ENCODE measurements around the gene NFIA. TPM values are rescaled to one million over a fixed set of nuclear protein-coding genes. Genes with fewer than 3 reads are reported as not detected.

Gene NFIA
- total and polyA plus RNA-seq, 7 experiments from 2014 or later, result 1.0 to 8.6 (median 5.9) TPM

DNA sequence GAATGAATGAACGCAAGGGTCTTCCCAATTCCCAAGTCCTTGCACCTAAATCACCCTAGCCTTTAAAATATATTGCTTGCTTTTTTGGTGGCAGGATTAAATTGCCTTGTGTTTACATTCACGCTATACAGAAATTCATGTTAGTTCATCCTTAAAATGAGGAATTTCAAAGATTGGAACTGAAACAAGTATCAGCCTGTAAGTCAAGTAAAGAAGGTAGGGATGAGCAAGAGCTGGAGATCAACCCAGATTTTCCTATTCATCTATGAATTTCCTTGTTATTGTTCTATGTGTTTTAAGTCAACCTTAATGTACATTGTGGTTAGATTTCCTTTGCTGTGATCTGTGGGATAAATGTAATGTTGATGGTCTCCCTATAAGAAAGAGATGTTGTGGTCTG, 248.2 kb downstream of the NFIA start:
- Histone ChIP-seq H3K27me3 (ENCODE audit: control insufficient read depth in 2 of 2, insufficient read depth in 2 of 2, low read length in 2 of 2) (no peaks in the 10 kb centered on the region), H3K4me1 (ENCODE audit: control insufficient read depth in 2 of 2, insufficient read depth in 2 of 2, low read length in 2 of 2) (no peaks in the 10 kb centered on the region), H3K4me3 (ENCODE audit: low read length) (no peak overlapping the region), H3K36me3 (ENCODE audit: control insufficient read depth in 2 of 3, insufficient read depth in 3 of 3, low read length in 3 of 3) (no peaks in the 10 kb centered on the region), H3K9me3 (ENCODE audit: control insufficient read depth in 2 of 3, low read length in 3 of 3) (no peaks in the 10 kb centered on the region), H3K27ac (ENCODE audit: low read depth, low read length) (no peak overlapping the region)
- ChIA-PET POLR2A (no interaction called here), CTCF (no interaction called here)
- Mint-ChIP-seq H3K27me3 (no peaks in the 10 kb centered on the region), H3K36me3 (peaks cover 0 to 12% (median 0%) of the 10 kb centered on the region in 5 donors), H3K4me1 (peaks cover 0 to 10% (median 0%) of the 10 kb centered on the region in 7 donors), H3K4me3 (no peak overlapping the region), H3K9me3 (peaks cover 0 to 3% (median 0%) of the 10 kb centered on the region in 11 donors), H3K27ac (no peak overlapping the region)
- no peak for DNase-seq
- no peak for ATAC-seq
- intact Hi-C loops (cut with micrococcal nuclease), result loop anchor here in 1 of 2 donors (10.0 kb wide), 1 partner anchor 276 kb away; no protein-coding TSS in a partner anchor

DNA sequence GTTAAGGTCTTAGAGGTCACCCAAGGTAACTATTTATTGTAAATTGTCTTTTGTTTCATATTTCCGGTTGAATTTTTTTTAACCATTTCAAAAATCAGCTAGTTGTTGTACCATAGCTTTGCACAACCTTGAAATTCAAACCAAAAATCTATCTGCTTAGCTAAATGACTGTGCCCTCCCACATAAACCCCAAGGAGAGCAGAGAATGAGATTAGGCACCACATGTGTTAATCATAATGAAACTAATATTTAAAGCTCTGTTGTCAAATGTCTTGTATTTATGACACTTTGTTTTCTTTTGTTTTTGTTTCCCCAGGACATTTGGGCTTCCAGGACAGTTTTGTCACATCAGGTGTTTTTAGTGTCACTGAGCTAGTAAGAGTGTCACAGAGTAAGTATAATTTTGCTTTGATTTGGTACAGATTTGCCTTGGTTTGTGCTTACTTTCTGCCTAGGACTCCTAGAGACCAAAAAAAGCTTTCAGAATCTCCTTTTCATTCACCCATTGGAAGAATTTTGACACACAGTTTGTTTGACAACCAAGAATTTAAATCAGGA, 249.9 kb downstream of the NFIA start:
- H3K4me1 Mint-ChIP-seq, result peaks cover 0 to 10% (median 0%) of the 10 kb centered on the region in 7 donors
- peaks cover 0 to 3% (median 0%) of the 10 kb centered on the region in 5 donors for H3K27me3 Mint-ChIP-seq
- Histone ChIP-seq H3K9me3 (ENCODE audit: control insufficient read depth in 2 of 3, low read length in 3 of 3) (no peaks in the 10 kb centered on the region), H3K4me3 (ENCODE audit: low read length) (no peak overlapping the region), H3K27ac (ENCODE audit: low read depth, low read length) (no peak overlapping the region), H3K27me3 (ENCODE audit: control insufficient read depth in 2 of 2, insufficient read depth in 2 of 2, low read length in 2 of 2) (no peaks in the 10 kb centered on the region), H3K4me1 (ENCODE audit: control insufficient read depth in 2 of 2, insufficient read depth in 2 of 2, low read length in 2 of 2) (no peaks in the 10 kb centered on the region), H3K36me3 (ENCODE audit: control insufficient read depth in 2 of 3, insufficient read depth in 3 of 3, low read length in 3 of 3) (no peaks in the 10 kb centered on the region)
- H3K4me3 Mint-ChIP-seq, result no peak overlapping the region
- H3K27ac Mint-ChIP-seq, result peak overlapping the region in 1 of 9 donors; percentile 53
- ChIA-PET POLR2A (interaction anchor here (0.6 kb wide), 1 partner anchor 266 kb away, joined by 3 read pairs; no protein-coding TSS in a partner anchor), CTCF (no interaction called here)
- H3K9me3 Mint-ChIP-seq, result peaks cover 0 to 3% (median 0%) of the 10 kb centered on the region in 11 donors
- ATAC-seq, result no peak
- peaks cover 0 to 12% (median 0%) of the 10 kb centered on the region in 5 donors for H3K36me3 Mint-ChIP-seq
- no peak for DNase-seq
- intact Hi-C loops (cut with micrococcal nuclease), result loop anchor here in 1 of 2 donors (1.0 to 10.0 kb wide), 3 partner anchors 14 to 277 kb away; no protein-coding TSS in a partner anchor

DNA sequence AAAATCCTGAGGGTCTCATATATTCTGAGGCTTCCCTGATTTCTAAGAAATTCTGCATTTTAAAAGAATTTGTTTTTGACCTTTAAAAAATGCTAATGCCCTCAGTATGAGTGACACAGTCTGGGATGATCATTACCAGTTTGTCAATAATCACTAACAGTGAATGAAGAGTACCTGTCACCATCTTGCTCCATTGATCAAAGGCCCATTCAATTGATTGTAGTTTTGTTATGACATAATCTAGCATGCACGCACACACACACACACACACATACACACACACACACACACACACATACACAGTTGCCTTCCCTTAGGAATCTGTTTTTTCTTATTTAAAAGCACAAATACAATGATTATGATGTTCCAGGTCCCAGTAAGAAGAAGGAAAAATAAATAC, 250.4 kb downstream of the NFIA start:
- no peak overlapping the region for H3K27ac Mint-ChIP-seq
- Histone ChIP-seq H3K4me1 (ENCODE audit: control insufficient read depth in 2 of 2, insufficient read depth in 2 of 2, low read length in 2 of 2) (no peaks in the 10 kb centered on the region), H3K27me3 (ENCODE audit: control insufficient read depth in 2 of 2, insufficient read depth in 2 of 2, low read length in 2 of 2) (no peaks in the 10 kb centered on the region), H3K4me3 (ENCODE audit: low read length) (no peak overlapping the region), H3K9me3 (ENCODE audit: control insufficient read depth in 2 of 3, low read length in 3 of 3) (no peaks in the 10 kb centered on the region), H3K27ac (ENCODE audit: low read depth, low read length) (no peak overlapping the region), H3K36me3 (ENCODE audit: control insufficient read depth in 2 of 3, insufficient read depth in 3 of 3, low read length in 3 of 3) (no peaks in the 10 kb centered on the region)
- peaks cover 0 to 5% (median 0%) of the 10 kb centered on the region in 5 donors for H3K27me3 Mint-ChIP-seq
- intact Hi-C loops (cut with micrococcal nuclease), result loop anchor here in 1 of 2 donors (1.0 to 10.0 kb wide), 3 partner anchors 14 to 278 kb away; no protein-coding TSS in a partner anchor
- peaks cover 0 to 12% (median 0%) of the 10 kb centered on the region in 5 donors for H3K36me3 Mint-ChIP-seq
- no peaks in the 10 kb centered on the region for H3K9me3 Mint-ChIP-seq
- H3K4me1 Mint-ChIP-seq, result peaks cover 0 to 10% (median 0%) of the 10 kb centered on the region in 7 donors
- H3K4me3 Mint-ChIP-seq, result no peak overlapping the region
- no peak for ATAC-seq
- ChIA-PET CTCF (no interaction called here), POLR2A (interaction anchor here (0.6 kb wide), 1 partner anchor 267 kb away, joined by 3 read pairs; no protein-coding TSS in a partner anchor)
- DNase-seq, result no peak

DNA sequence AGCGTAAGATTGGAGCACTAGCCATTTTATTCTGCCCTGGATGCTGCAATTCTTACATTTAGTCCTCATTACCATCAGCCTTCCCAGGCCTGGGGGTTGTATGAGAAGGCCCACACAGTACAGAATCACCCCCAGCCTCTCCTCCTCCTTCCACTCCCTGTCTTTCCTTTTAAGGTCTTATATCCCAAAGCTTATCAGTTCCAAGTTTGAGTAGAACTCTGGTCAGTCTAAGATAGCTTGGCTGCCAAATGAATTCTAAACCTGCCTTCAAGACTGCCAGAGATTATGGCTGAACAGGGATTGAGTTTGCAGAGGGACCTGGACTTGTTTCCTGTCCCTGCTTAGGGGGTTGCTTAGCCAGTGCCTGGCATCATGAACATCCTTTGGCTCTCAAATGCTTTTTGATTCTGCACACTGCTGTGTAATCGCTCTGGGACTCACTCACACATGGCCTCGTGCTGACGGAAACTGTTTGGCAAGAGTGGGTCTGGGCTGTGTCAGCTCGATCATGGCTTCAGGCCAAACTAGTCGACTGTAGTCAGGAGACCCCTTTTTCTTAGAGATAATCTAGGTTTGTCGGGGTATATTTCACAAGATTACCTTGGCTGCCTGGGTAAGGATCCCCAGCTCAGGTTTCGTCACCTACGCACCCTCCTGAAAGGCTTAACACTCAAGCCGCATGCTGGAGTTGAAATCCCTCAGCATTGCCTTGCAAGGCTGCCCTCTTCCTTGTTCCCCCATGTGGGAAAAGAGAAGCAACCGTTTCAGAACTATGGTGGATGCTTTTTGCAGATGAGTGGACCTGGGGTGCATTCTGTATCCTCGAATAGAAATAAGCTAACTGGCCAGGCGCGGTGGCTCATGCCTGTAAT, 252.6 kb downstream of the NFIA start:
- peaks cover 0 to 10% (median 0%) of the 10 kb centered on the region in 7 donors for H3K4me1 Mint-ChIP-seq
- Histone ChIP-seq H3K27me3 (ENCODE audit: control insufficient read depth in 2 of 2, insufficient read depth in 2 of 2, low read length in 2 of 2) (no peaks in the 10 kb centered on the region), H3K4me1 (ENCODE audit: control insufficient read depth in 2 of 2, insufficient read depth in 2 of 2, low read length in 2 of 2) (no peaks in the 10 kb centered on the region), H3K9me3 (ENCODE audit: control insufficient read depth in 2 of 3, low read length in 3 of 3) (no peaks in the 10 kb centered on the region), H3K4me3 (ENCODE audit: low read length) (no peak overlapping the region), H3K27ac (ENCODE audit: low read depth, low read length) (no peak overlapping the region), H3K36me3 (ENCODE audit: control insufficient read depth in 2 of 3, insufficient read depth in 3 of 3, low read length in 3 of 3) (no peaks in the 10 kb centered on the region)
- peaks cover 0 to 8% (median 0%) of the 10 kb centered on the region in 5 donors for H3K36me3 Mint-ChIP-seq
- ATAC-seq (no peak), DNase-seq (no peak)
- H3K4me3 Mint-ChIP-seq, result no peak overlapping the region
- ChIA-PET POLR2A (no interaction called here), CTCF (interaction anchor here (1.3 kb wide), 1 partner anchor 285 kb away, joined by 5 read pairs; no protein-coding TSS in a partner anchor)
- H3K9me3 Mint-ChIP-seq, result no peaks in the 10 kb centered on the region
- intact Hi-C loops (cut with micrococcal nuclease), result loop anchor here in 1 of 2 donors (10.0 kb wide), 1 partner anchor 280 kb away; no protein-coding TSS in a partner anchor
- peaks cover 0 to 6% (median 0%) of the 10 kb centered on the region in 5 donors for H3K27me3 Mint-ChIP-seq
- H3K27ac Mint-ChIP-seq, result no peak overlapping the region

DNA sequence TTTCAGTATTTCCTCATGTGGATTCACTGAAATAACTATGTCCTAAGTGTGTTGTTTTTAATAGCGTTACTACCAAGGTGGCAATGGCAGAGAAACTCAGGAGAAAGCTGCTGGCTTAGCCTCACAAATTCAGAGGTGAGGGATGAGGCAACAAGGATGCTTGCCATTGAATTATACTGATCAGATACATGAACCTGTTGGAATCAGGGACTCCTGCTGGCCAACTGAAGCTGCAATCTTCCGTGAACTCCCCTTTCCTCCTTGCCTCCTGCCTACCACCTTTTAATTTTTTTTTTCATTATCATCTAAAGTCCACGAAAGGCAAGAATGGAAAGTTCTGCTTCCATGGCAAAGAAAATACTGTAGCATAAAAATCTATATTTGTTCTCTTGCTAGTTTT, 254.7 kb downstream of the NFIA start:
- intact Hi-C loops (cut with micrococcal nuclease), result loop anchor here in 1 of 2 donors (10.0 kb wide), 1 partner anchor 282 kb away; no protein-coding TSS in a partner anchor
- no peaks in the 10 kb centered on the region for H3K36me3 ChIP-seq (ENCODE audit: control insufficient read depth in 2 of 3, insufficient read depth in 3 of 3, low read length in 3 of 3)
- POLR2A ChIA-PET, result no interaction called here
- Mint-ChIP-seq H3K4me3 (no peak overlapping the region), H3K36me3 (peaks cover 0 to 8% (median 0%) of the 10 kb centered on the region in 5 donors), H3K4me1 (peaks cover 0 to 8% (median 0%) of the 10 kb centered on the region in 7 donors), H3K9me3 (no peaks in the 10 kb centered on the region), H3K27me3 (peaks cover 0 to 9% (median 0%) of the 10 kb centered on the region in 5 donors), H3K27ac (no peak overlapping the region)
- H3K9me3 ChIP-seq (ENCODE audit: control insufficient read depth in 2 of 3, low read length in 3 of 3), result no peaks in the 10 kb centered on the region
- ATAC-seq (no peak), DNase-seq (no peak)
- H3K27me3 ChIP-seq (ENCODE audit: control insufficient read depth in 2 of 2, insufficient read depth in 2 of 2, low read length in 2 of 2), result no peaks in the 10 kb centered on the region
- no peak overlapping the region for H3K27ac ChIP-seq (ENCODE audit: low read depth, low read length)
- H3K4me3 ChIP-seq (ENCODE audit: low read length), result no peak overlapping the region
- H3K4me1 ChIP-seq (ENCODE audit: control insufficient read depth in 2 of 2, insufficient read depth in 2 of 2, low read length in 2 of 2), result no peaks in the 10 kb centered on the region
- CTCF ChIA-PET, result interaction anchor here (0.7 kb wide), 1 partner anchor 263 kb away, joined by 3 read pairs; no protein-coding TSS in a partner anchor

DNA sequence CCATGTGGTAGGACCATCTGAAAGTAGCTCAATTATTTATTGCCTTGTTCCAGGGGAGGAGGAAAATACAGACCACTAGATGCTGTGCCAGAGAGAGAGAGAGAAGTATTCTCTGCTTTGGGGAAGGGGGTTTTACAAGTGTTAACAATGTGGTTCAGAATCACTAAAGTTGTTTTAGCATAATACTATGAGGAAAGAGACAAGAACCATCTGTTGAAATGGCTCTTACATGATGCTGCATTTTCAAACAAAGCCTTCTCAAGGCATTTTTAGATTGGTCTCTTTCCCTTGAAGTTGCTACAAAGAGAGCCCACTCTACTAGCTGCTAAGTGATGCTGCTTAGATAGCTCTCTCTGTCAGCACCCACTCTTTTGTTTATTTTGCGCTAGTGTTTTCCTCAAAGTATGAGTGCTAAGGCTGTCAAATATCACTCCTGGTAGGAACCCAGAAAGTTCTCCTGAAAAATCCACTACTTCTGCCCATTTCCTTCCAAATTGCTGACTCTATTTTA, 255.1 kb downstream of the NFIA start:
- peaks cover 0 to 9% (median 0%) of the 10 kb centered on the region in 5 donors for H3K27me3 Mint-ChIP-seq
- DNase-seq, result no peak
- no peaks in the 10 kb centered on the region for H3K9me3 ChIP-seq (ENCODE audit: control insufficient read depth in 2 of 3, low read length in 3 of 3)
- peaks cover 0 to 6% (median 0%) of the 10 kb centered on the region in 5 donors for H3K36me3 Mint-ChIP-seq
- intact Hi-C loops (cut with micrococcal nuclease), result loop anchor here in 1 of 2 donors (10.0 kb wide), 1 partner anchor 283 kb away; no protein-coding TSS in a partner anchor
- no peaks in the 10 kb centered on the region for H3K9me3 Mint-ChIP-seq
- no peak overlapping the region for H3K4me3 Mint-ChIP-seq
- H3K36me3 ChIP-seq (ENCODE audit: control insufficient read depth in 2 of 3, insufficient read depth in 3 of 3, low read length in 3 of 3), result no peaks in the 10 kb centered on the region
- no peak overlapping the region for H3K27ac ChIP-seq (ENCODE audit: low read depth, low read length)
- no peak overlapping the region for H3K4me3 ChIP-seq (ENCODE audit: low read length)
- ATAC-seq, result no peak
- H3K27ac Mint-ChIP-seq, result no peak overlapping the region
- H3K27me3 ChIP-seq (ENCODE audit: control insufficient read depth in 2 of 2, insufficient read depth in 2 of 2, low read length in 2 of 2), result no peaks in the 10 kb centered on the region
- ChIA-PET CTCF (interaction anchor here (0.5 to 0.7 kb wide), 2 partner anchors 18 to 263 kb away, joined by 3 to 4 read pairs; no protein-coding TSS in a partner anchor), POLR2A (no interaction called here)
- peaks cover 0 to 3% (median 0%) of the 10 kb centered on the region in 7 donors for H3K4me1 Mint-ChIP-seq
- no peaks in the 10 kb centered on the region for H3K4me1 ChIP-seq (ENCODE audit: control insufficient read depth in 2 of 2, insufficient read depth in 2 of 2, low read length in 2 of 2)

All from naive thymus-derived CD4-positive, alpha-beta T cell (primary cell).